ENCODE measurements around the gene CCDC182.

GRCh38 chr17:57750895-57751294 is 5.8 kb upstream of the CCDC182 start:
- no peak for TF ChIP-seq EZH2 (IDR thresholded peaks at IDR 0.05; ENCODE audit: borderline replicate concordance, low read length)
- no peak for TF ChIP-seq CTCF (IDR thresholded peaks at IDR 0.05; ENCODE audit: low read length)
